SK-N-SH (cell line): ENCODE results near the gene MAP4K3. TPM values are rescaled to one million over a fixed set of nuclear protein-coding genes. Genes with fewer than 3 reads are reported as not detected.

Experiments used
- CTCF ChIA-PET: fragments of 300-600, 350-600 bp; formaldehyde crosslinking; extraction: SDS; loops from one replicate; lab custom pipeline; 2021; lab: Yijun Ruan, JAX
- POLR2A ChIA-PET: fragments of 350-600 bp; sonication (Branson Sonifier 250); formaldehyde crosslinking; extraction: SDS; loops from one replicate; lab custom pipeline; 2020; ENCODE audit warnings: antibody characterized with exemption, inconsistent platforms; lab: Yijun Ruan, JAX
- DNase-seq: peaks from one replicate; pipeline ENCODE4 v3.0.0; 2012
- H2AFZ ChIP-seq: fragments of 200-600 bp; sonication (generic); 2 replicates; pipeline ENCODE4 v1.8.1; 2016; ENCODE audit warnings: antibody characterized with exemption, mild to moderate bottlenecking, low read depth
- H3F3A ChIP-seq: fragments of 200-600 bp; sonication (generic); replicated peaks from 2 replicates; pipeline ENCODE3; 2016; ENCODE audit warnings: antibody characterized with exemption, mild to moderate bottlenecking; ENCODE audit not compliant: insufficient read depth
- H3K27ac ChIP-seq, 2 experiments: fragments of 200-500 bp in 1 of 2; fragments of 200-600 bp in 1 of 2; sonication (Bioruptor generic) in 1 of 2; sonication (generic), shearing (Covaris generic) in 1 of 2; 2 replicates each; pipeline versions ENCODE4 v1.5.1 to v1.6.1; 2014 to 2016; ENCODE audit warnings: low read depth in 2 of 2, inconsistent platforms in 1 of 2, low read length in 1 of 2, mild to moderate bottlenecking in 1 of 2, mixed read lengths in 1 of 2
- H3K27me3 ChIP-seq: fragments of 200-600 bp; sonication (generic), shearing (Covaris generic); 2 replicates; pipeline ENCODE4 v1.6.1; 2016; ENCODE audit warnings: mixed run types; ENCODE audit not compliant: insufficient read depth
- H3K36me3 ChIP-seq, 2 experiments: fragments of 200-500 bp in 1 of 2; fragments of 200-600 bp in 1 of 2; sonication (Bioruptor generic) in 1 of 2; sonication (generic) in 1 of 2; replicated peaks in 1 of 2; 2 replicates each; pipeline versions ENCODE3 to v1.5.1; 2014 to 2016; ENCODE audit warnings: low read length in 1 of 2, mild to moderate bottlenecking in 1 of 2; ENCODE audit not compliant: insufficient read depth in 2 of 2, control insufficient read depth in 1 of 2
- H3K4me1 ChIP-seq, 2 experiments: fragments of 200-500 bp in 1 of 2; fragments of 200-600 bp in 1 of 2; sonication (Bioruptor generic) in 1 of 2; sonication (generic), shearing (Covaris generic) in 1 of 2; 2 replicates each; pipeline versions ENCODE4 v1.5.1 to v1.6.1; 2014 to 2016; ENCODE audit warnings: low read depth in 1 of 2, low read length in 1 of 2, mixed run types in 1 of 2; ENCODE audit not compliant: insufficient read depth in 2 of 2, control insufficient read depth in 1 of 2
- H3K4me2 ChIP-seq: fragments of 200-600 bp; sonication (generic), shearing (Covaris generic); 2 replicates; pipeline ENCODE4 v1.6.1; 2017; ENCODE audit warnings: mixed run types
- H3K4me3 ChIP-seq, 2 experiments: fragments of 200-500 bp in 1 of 2; fragments of 200-600 bp in 1 of 2; sonication (Bioruptor generic) in 1 of 2; sonication (generic), shearing (Covaris generic) in 1 of 2; 2 replicates each; pipeline versions ENCODE4 v1.5.1 to v1.8.1; 2014 to 2016; ENCODE audit warnings: low read depth in 2 of 2, inconsistent platforms in 1 of 2, low read length in 1 of 2, mild to moderate bottlenecking in 1 of 2, mixed read lengths in 1 of 2, moderate library complexity in 1 of 2
- H3K79me2 ChIP-seq: fragments of 200-600 bp; sonication (generic); 2 replicates; pipeline ENCODE4 v1.8.1; 2017; ENCODE audit warnings: mild to moderate bottlenecking; ENCODE audit not compliant: insufficient read depth
- H3K9ac ChIP-seq: fragments of 200-600 bp; sonication (generic); 2 replicates; pipeline ENCODE4 v1.6.1; 2017; ENCODE audit warnings: mixed run types
- H3K9me2 ChIP-seq: fragments of 200-600 bp; sonication (generic); 2 replicates; pipeline ENCODE4 v1.6.1; 2017; ENCODE audit warnings: mixed run types
- H3K9me3 ChIP-seq: fragments of 200-600 bp; sonication (generic); 2 replicates; pipeline ENCODE4 v1.6.1; 2017; ENCODE audit warnings: mixed run types, mild to moderate bottlenecking, moderate library complexity
- H4K20me1 ChIP-seq: fragments of 200-600 bp; sonication (generic); 2 replicates; pipeline ENCODE4 v1.6.1; 2017; ENCODE audit warnings: mild to moderate bottlenecking, mixed run types; ENCODE audit not compliant: insufficient read depth
- EP300 ChIP-seq, 2 experiments: IDR thresholded peaks; 2 replicates each; pipeline versions ENCODE4 v1.4.0 to v1.6.1; 2012; ENCODE audit warnings: borderline replicate concordance in 1 of 2, low read depth in 1 of 2, low read length in 1 of 2
- FOXM1 ChIP-seq: IDR thresholded peaks from 2 replicates; pipeline ENCODE4 v1.4.0; 2012; ENCODE audit warnings: low read depth, mild to moderate bottlenecking
- GABPA ChIP-seq: IDR thresholded peaks from 2 replicates; pipeline ENCODE4 v1.4.0; 2012; ENCODE audit warnings: low read depth, mild to moderate bottlenecking
- JUND ChIP-seq: IDR thresholded peaks from 2 replicates; pipeline ENCODE4 v1.4.0; 2012
- MXI1 ChIP-seq: IDR thresholded peaks from 2 replicates; pipeline ENCODE4 v1.6.1; 2012; ENCODE audit warnings: mild to moderate bottlenecking, low read depth, low read length, improper control_type of control experiment
- WGBS: methylation state at CpG from one replicate; pipeline ENCODE4 v1.1.6; 2017; ENCODE audit warnings: low lambda C conversion rate; 5-methylcytosine and 5-hydroxymethylcytosine counted together
- polyA plus RNA-seq, 3 experiments: library from polyadenylated mRNA; depleted of rRNA; stranded (reverse); fragments of >200 nt; gene quantifications; 2 replicates each; pipeline ENCODE4 v1.2.3, GENCODE V29; 2012
- TF ChIP-seq, protein P1 (sequence below): IDR thresholded peaks from 2 replicates; pipeline ENCODE4 v1.6.1; 2012; ENCODE audit warnings: mild to moderate bottlenecking, low read depth, low read length, moderate library complexity
- TF ChIP-seq, protein P2 (sequence below): IDR thresholded peaks from 2 replicates; pipeline ENCODE4 v1.4.0; 2012; ENCODE audit warnings: low read depth, borderline replicate concordance
- TF ChIP-seq, protein P3 (sequence below): fragments of 200-600 bp; sonication (generic); IDR thresholded peaks from 2 replicates; pipeline ENCODE4 v1.6.1; 2017; ENCODE audit warnings: antibody characterized with exemption, mild to moderate bottlenecking, moderate library complexity
- TF ChIP-seq, protein P4 (sequence below): fragments of 150-350 bp; IDR thresholded peaks from 2 replicates; pipeline ENCODE4 v1.6.1; 2016; ENCODE audit warnings: mild to moderate bottlenecking, low read depth, low read length

The MAP4K3 gene
- polyA plus RNA-seq, 1 of the 3 experiments (the other 2 are of a cell fraction) = 8.8 TPM

DNA sequence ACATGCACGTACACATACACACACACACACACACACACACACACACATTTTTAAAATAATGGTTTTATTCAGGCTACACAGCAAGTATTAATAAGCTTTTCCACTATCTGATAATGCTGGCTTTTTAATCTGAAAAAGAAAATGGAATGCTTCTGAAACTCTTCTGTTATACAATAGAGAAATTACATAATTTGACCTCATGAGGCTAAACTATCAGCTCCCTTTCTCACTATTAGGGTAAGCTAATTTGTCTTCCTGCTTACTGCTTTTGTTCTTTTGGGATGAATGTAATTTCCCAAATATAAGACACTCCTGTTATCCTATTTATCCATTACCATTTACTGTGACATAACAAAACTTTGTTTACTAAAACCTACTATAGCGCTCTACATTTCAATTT, 41.8 kb downstream of the MAP4K3 start:
- Histone ChIP-seq H2AFZ (no peak overlapping the region), H3K4me3 (no peak overlapping the region), H3K79me2 (peaks cover 91% of the 10 kb centered on the region), H3K4me1 (peaks cover 30 to 32% of the 10 kb centered on the region in 2 experiments; a peak in 3 of 4 replicates), H3K36me3 (no peaks in the 10 kb centered on the region), H3K9me3 (no peaks in the 10 kb centered on the region), H3K27me3 (no peaks in the 10 kb centered on the region), H4K20me1 (peaks cover 27% of the 10 kb centered on the region), H3F3A (peaks cover 11% of the 10 kb centered on the region), H3K27ac (peak overlapping the region; percentile 5 to 30; a peak in 1 of 4 replicates), H3K4me2 (0 out of 2 replicates have a peak overlapping the region, but pooled peaks have one; percentile 6), H3K9me2 (no peaks in the 10 kb centered on the region), H3K9ac (no peak overlapping the region)
- DNase-seq = no peak
- TF ChIP-seq MXI1 (no peak), JUND (no peak), EP300 (IDR thresholded peaks at IDR 0.05; ENCODE audit: borderline replicate concordance in 1 of 2, low read depth in 1 of 2, low read length in 1 of 2) (no peak), GABPA (no peak), FOXM1 (no peak)
- TF ChIP-seq, protein P1, sequence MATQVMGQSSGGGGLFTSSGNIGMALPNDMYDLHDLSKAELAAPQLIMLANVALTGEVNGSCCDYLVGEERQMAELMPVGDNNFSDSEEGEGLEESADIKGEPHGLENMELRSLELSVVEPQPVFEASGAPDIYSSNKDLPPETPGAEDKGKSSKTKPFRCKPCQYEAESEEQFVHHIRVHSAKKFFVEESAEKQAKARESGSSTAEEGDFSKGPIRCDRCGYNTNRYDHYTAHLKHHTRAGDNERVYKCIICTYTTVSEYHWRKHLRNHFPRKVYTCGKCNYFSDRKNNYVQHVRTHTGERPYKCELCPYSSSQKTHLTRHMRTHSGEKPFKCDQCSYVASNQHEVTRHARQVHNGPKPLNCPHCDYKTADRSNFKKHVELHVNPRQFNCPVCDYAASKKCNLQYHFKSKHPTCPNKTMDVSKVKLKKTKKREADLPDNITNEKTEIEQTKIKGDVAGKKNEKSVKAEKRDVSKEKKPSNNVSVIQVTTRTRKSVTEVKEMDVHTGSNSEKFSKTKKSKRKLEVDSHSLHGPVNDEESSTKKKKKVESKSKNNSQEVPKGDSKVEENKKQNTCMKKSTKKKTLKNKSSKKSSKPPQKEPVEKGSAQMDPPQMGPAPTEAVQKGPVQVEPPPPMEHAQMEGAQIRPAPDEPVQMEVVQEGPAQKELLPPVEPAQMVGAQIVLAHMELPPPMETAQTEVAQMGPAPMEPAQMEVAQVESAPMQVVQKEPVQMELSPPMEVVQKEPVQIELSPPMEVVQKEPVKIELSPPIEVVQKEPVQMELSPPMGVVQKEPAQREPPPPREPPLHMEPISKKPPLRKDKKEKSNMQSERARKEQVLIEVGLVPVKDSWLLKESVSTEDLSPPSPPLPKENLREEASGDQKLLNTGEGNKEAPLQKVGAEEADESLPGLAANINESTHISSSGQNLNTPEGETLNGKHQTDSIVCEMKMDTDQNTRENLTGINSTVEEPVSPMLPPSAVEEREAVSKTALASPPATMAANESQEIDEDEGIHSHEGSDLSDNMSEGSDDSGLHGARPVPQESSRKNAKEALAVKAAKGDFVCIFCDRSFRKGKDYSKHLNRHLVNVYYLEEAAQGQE = no peak
- TF ChIP-seq, protein P2, sequence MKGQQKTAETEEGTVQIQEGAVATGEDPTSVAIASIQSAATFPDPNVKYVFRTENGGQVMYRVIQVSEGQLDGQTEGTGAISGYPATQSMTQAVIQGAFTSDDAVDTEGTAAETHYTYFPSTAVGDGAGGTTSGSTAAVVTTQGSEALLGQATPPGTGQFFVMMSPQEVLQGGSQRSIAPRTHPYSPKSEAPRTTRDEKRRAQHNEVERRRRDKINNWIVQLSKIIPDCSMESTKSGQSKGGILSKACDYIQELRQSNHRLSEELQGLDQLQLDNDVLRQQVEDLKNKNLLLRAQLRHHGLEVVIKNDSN = no peak
- TF ChIP-seq, protein P3, sequence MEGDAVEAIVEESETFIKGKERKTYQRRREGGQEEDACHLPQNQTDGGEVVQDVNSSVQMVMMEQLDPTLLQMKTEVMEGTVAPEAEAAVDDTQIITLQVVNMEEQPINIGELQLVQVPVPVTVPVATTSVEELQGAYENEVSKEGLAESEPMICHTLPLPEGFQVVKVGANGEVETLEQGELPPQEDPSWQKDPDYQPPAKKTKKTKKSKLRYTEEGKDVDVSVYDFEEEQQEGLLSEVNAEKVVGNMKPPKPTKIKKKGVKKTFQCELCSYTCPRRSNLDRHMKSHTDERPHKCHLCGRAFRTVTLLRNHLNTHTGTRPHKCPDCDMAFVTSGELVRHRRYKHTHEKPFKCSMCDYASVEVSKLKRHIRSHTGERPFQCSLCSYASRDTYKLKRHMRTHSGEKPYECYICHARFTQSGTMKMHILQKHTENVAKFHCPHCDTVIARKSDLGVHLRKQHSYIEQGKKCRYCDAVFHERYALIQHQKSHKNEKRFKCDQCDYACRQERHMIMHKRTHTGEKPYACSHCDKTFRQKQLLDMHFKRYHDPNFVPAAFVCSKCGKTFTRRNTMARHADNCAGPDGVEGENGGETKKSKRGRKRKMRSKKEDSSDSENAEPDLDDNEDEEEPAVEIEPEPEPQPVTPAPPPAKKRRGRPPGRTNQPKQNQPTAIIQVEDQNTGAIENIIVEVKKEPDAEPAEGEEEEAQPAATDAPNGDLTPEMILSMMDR = no peak
- TF ChIP-seq, protein P4, sequence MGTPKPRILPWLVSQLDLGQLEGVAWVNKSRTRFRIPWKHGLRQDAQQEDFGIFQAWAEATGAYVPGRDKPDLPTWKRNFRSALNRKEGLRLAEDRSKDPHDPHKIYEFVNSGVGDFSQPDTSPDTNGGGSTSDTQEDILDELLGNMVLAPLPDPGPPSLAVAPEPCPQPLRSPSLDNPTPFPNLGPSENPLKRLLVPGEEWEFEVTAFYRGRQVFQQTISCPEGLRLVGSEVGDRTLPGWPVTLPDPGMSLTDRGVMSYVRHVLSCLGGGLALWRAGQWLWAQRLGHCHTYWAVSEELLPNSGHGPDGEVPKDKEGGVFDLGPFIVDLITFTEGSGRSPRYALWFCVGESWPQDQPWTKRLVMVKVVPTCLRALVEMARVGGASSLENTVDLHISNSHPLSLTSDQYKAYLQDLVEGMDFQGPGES = no peak
- ChIA-PET POLR2A (no interaction called here), CTCF (interaction anchor here (0.8 to 3.4 kb wide), 7 partner anchors 11 to 335 kb away, joined by 3 to 23 read pairs (median 4); no protein-coding TSS in a partner anchor)
- 97% methylated on average over 2 of the region's 2 CpGs for WGBS
